Endothelial cell of umbilical vein (primary cell): ENCODE measurements around the gene DYNC1LI2. TPM values are rescaled to one million over a fixed set of nuclear protein-coding genes. Genes with fewer than 3 reads are reported as not detected.

Source experiments
- BruUV-seq: library from RNA; stranded (reverse); fragments of 400-500 nt; replicated peaks from 2 replicates; lab custom pipeline; 2021; lab: Mats Ljungman, UMichigan
- CTCF ChIA-PET: fragments of 300-600, 350-600 bp; sonication (Branson Sonifier 250); formaldehyde crosslinking; loops from one replicate; lab custom pipeline; 2021; ENCODE audit warnings: antibody characterized with exemption, inconsistent platforms; lab: Charles Lee
- POLR2A ChIA-PET: fragments of 300-600, 350-600 bp; sonication (Branson Sonifier 250); formaldehyde crosslinking; loops from one replicate; lab custom pipeline; 2021; ENCODE audit warnings: antibody characterized with exemption, inconsistent platforms; lab: Charles Lee
- DNase-seq: peaks from one replicate; pipeline ENCODE4 v3.0.0-alpha.2; 2011; ENCODE audit warnings: low read depth, low spot score
- FAIRE-seq: peaks from 2 replicates; lab custom pipeline; 2011; peaks lifted over from hg19 to GRCh38; lab: Jason Lieb, UNC
- H2AFZ ChIP-seq: 2 replicates; pipeline ENCODE4 v1.6.0; 2012; ENCODE audit warnings: low read depth, low read length, control low read depth, inconsistent platforms
- H3K27ac ChIP-seq: 2 replicates; pipeline ENCODE4 v1.5.1; 2011; ENCODE audit warnings: low read depth, mild to moderate bottlenecking, control low read depth, low read length, moderate library complexity; ENCODE audit not compliant: insufficient read depth
- H3K27me3 ChIP-seq, 2 experiments: 2 replicates each; pipeline versions ENCODE4 v1.6.0 to v1.6.1; 2011; ENCODE audit warnings: low read length in 2 of 2, mixed read lengths in 1 of 2; ENCODE audit not compliant: control insufficient read depth in 2 of 2, insufficient read depth in 2 of 2
- H3K36me3 ChIP-seq, 2 experiments: 2 replicates in 1 of 2; 3 replicates in 1 of 2; pipeline ENCODE4 v1.5.1; 2011; ENCODE audit warnings: low read length in 2 of 2, mild to moderate bottlenecking in 1 of 2, moderate library complexity in 1 of 2; ENCODE audit not compliant: control insufficient read depth in 2 of 2, insufficient read depth in 2 of 2; ENCODE audit errors: extremely low read depth in 1 of 2
- H3K4me1 ChIP-seq: 3 replicates; pipeline ENCODE4 v1.5.1; 2011; ENCODE audit warnings: mild to moderate bottlenecking, low read length; ENCODE audit not compliant: control insufficient read depth, insufficient read depth; ENCODE audit errors: extremely low read depth
- H3K4me2 ChIP-seq: 2 replicates; pipeline ENCODE4 v1.6.1; 2011; ENCODE audit warnings: low read length, control low read depth, mixed read lengths; ENCODE audit not compliant: insufficient read depth
- H3K4me3 ChIP-seq, 3 experiments: fragments of 200-600 bp in 1 of 3; sonication (generic), shearing (Covaris generic) in 1 of 3; replicated peaks in 1 of 3; 2 replicates each; pipeline ENCODE4 v1.5.1; 2011 to 2016; ENCODE audit warnings: control low read depth in 3 of 3, low read length in 3 of 3, mild to moderate bottlenecking in 2 of 3, inconsistent platforms in 1 of 3, low read depth in 1 of 3, moderate library complexity in 1 of 3; ENCODE audit not compliant: insufficient read depth in 1 of 3
- H3K79me2 ChIP-seq: 2 replicates; pipeline ENCODE4 v1.6.0; 2012; ENCODE audit warnings: low read length, inconsistent platforms; ENCODE audit not compliant: control insufficient read depth, insufficient read depth
- H3K9ac ChIP-seq: replicated peaks from 2 replicates; pipeline ENCODE3; 2011; ENCODE audit warnings: low read length, control low read depth; ENCODE audit not compliant: insufficient read depth; ENCODE audit errors: extremely low read depth
- H3K9me1 ChIP-seq: replicated peaks from 3 replicates; pipeline ENCODE4 v1.6.0; 2011; ENCODE audit warnings: mild to moderate bottlenecking, low read length; ENCODE audit not compliant: control insufficient read depth, insufficient read depth; ENCODE audit errors: extremely low read depth
- H3K9me3 ChIP-seq: replicated peaks from 2 replicates; pipeline ENCODE4 v1.5.1; 2012; ENCODE audit warnings: low read length, inconsistent platforms; ENCODE audit not compliant: control insufficient read depth, insufficient read depth
- H4K20me1 ChIP-seq: replicated peaks from 2 replicates; pipeline ENCODE3; 2011; ENCODE audit warnings: mild to moderate bottlenecking, low read length; ENCODE audit not compliant: control insufficient read depth, insufficient read depth; ENCODE audit errors: extremely low read depth
- EZH2 ChIP-seq: IDR thresholded peaks from 2 replicates; pipeline ENCODE4 v1.6.1; 2012; ENCODE audit warnings: borderline replicate concordance, low read depth, mild to moderate bottlenecking, moderate library complexity, low read length, inconsistent platforms; ENCODE audit not compliant: severe bottlenecking
- FOS ChIP-seq: IDR thresholded peaks from 2 replicates; pipeline ENCODE4 v1.6.1; 2011; ENCODE audit warnings: mild to moderate bottlenecking, low read length, moderate library complexity, borderline replicate concordance; ENCODE audit not compliant: insufficient read depth
- GATA2 ChIP-seq: IDR thresholded peaks from 2 replicates; pipeline ENCODE4 v1.7.0; 2011; ENCODE audit warnings: low read depth, mild to moderate bottlenecking, moderate library complexity, mixed read lengths, low read length; ENCODE audit not compliant: insufficient read length, insufficient read depth
- JUN ChIP-seq: IDR thresholded peaks from 2 replicates; pipeline ENCODE4 v1.6.1; 2011; ENCODE audit warnings: borderline replicate concordance, low read depth; ENCODE audit not compliant: insufficient read length, insufficient read depth
- MYC ChIP-seq: IDR thresholded peaks from one replicate; pipeline ENCODE4 v1.6.1; 2011; ENCODE audit warnings: mild to moderate bottlenecking, low read depth, low read length
- POLR2A ChIP-seq: IDR thresholded peaks from 2 replicates; pipeline ENCODE4 v1.6.1; 2012; ENCODE audit warnings: low read depth, mild to moderate bottlenecking, control low read depth, low read length
- POLR2AphosphoS5 ChIP-seq: IDR thresholded peaks from 2 replicates; pipeline ENCODE4 v1.6.1; 2012; ENCODE audit warnings: low read depth, mild to moderate bottlenecking, control low read depth, low read length, moderate library complexity; ENCODE audit not compliant: insufficient read depth
- dilution Hi-C: fragments of 300-500 bp; cut with MboI; formaldehyde crosslinking; loops from one replicate; pipeline ENCODE4 v1.15.0; 2019; ENCODE audit warnings: low sequenced_read_pairs; ENCODE audit not compliant: extremely low pct_ligation_motif_present
- intact Hi-C: fragments of 100-400 bp; cut with micrococcal nuclease; formaldehyde crosslinking; loops from one replicate; pipeline ENCODE4 v1.10.0; 2022
- polyA plus RNA-seq, 4 experiments: library from polyadenylated mRNA; depleted of rRNA in 3 of 4; stranded (reverse) in 3 of 4; unstranded in 1 of 4; fragments of >200 nt; gene quantifications; 2 replicates each; pipeline versions ENCODE4 v1.2.1 to v1.2.3, GENCODE V29; 2011 to 2012; ENCODE audit warnings: missing spikeins in 1 of 4
- total RNA-seq: library from RNA; stranded (reverse); gene quantifications from 2 replicates; pipeline ENCODE4 v1.2.3, GENCODE V29; 2021
- TF ChIP-seq, protein P1 (sequence below): IDR thresholded peaks from 2 replicates; pipeline ENCODE4 v1.6.1; 2011; ENCODE audit not compliant: insufficient read depth, insufficient read length
- TF ChIP-seq, protein P2 (sequence below), 2 donors: IDR thresholded peaks; 1 replicate in 1 of 2; 2 replicates in 1 of 2; pipeline ENCODE4 v1.5.1; 2011; ENCODE audit warnings: low read length in 2 of 2, mild to moderate bottlenecking in 2 of 2, moderate library complexity in 2 of 2, control low read depth in 1 of 2, inconsistent platforms in 1 of 2, low read depth in 1 of 2; ENCODE audit not compliant: insufficient read depth in 1 of 2; ENCODE audit errors: extremely low read depth in 1 of 2

Gene DYNC1LI2
- total and polyA plus RNA-seq, 2 donors (not counting 3 experiments of a cell fraction or from before 2014, with no cell fraction given): 110 to 159 TPM

DNA sequence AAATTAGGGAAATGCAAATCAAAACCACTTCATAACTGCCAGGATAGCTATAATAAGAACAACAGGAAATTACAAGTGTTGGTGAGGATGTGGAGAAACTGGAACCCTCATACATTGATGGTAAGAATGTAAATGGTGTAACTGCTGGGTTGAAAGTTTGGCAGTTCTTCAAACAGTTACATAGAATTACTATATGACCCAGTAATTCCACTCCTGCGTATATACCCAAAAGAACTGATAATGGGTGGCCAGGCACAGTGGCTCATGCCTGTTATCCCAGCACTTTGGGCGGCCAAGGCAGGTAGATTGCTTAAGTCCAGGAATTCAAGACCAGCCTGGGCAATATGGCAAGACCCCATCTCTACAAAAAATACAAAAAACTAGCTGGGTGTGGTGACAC lies 50.4 kb downstream of the DYNC1LI2 start:
- DNase-seq: peak; percentile 25
- intact Hi-C loops (no loop called here), dilution Hi-C loops (no loop called here)
- peaks cover 4 to 6% of the 10 kb centered on the region in 2 experiments for H3K27me3 ChIP-seq
- H2AFZ ChIP-seq: no peak overlapping the region
- H3K36me3 ChIP-seq: no peaks in the 10 kb centered on the region
- ChIA-PET CTCF (interaction anchor here (0.7 to 1.2 kb wide), 3 partner anchors 11 to 124 kb away, joined by 3 to 4 read pairs (median 3); no protein-coding TSS in a partner anchor), POLR2A (no interaction called here)
- no peaks in the 10 kb centered on the region for H3K9me3 ChIP-seq
- no TSS peak for BruUV-seq
- no peak overlapping the region for H3K4me2 ChIP-seq
- H3K4me3 ChIP-seq: no peak overlapping the region
- H3K9me1 ChIP-seq: no peaks in the 10 kb centered on the region
- H3K79me2 ChIP-seq: no peaks in the 10 kb centered on the region
- peak; percentile 60 for FAIRE-seq
- H3K27ac ChIP-seq: no peak overlapping the region
- H4K20me1 ChIP-seq: no peaks in the 10 kb centered on the region
- peaks cover 4% of the 10 kb centered on the region for H3K4me1 ChIP-seq
- no peak for TF ChIP-seq FOS
- TF ChIP-seq, protein P1, sequence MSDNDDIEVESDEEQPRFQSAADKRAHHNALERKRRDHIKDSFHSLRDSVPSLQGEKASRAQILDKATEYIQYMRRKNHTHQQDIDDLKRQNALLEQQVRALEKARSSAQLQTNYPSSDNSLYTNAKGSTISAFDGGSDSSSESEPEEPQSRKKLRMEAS: no peak
- TF ChIP-seq MYC: no peak
- no peak for TF ChIP-seq JUN
- TF ChIP-seq, protein P2, sequence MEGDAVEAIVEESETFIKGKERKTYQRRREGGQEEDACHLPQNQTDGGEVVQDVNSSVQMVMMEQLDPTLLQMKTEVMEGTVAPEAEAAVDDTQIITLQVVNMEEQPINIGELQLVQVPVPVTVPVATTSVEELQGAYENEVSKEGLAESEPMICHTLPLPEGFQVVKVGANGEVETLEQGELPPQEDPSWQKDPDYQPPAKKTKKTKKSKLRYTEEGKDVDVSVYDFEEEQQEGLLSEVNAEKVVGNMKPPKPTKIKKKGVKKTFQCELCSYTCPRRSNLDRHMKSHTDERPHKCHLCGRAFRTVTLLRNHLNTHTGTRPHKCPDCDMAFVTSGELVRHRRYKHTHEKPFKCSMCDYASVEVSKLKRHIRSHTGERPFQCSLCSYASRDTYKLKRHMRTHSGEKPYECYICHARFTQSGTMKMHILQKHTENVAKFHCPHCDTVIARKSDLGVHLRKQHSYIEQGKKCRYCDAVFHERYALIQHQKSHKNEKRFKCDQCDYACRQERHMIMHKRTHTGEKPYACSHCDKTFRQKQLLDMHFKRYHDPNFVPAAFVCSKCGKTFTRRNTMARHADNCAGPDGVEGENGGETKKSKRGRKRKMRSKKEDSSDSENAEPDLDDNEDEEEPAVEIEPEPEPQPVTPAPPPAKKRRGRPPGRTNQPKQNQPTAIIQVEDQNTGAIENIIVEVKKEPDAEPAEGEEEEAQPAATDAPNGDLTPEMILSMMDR (IDR thresholded peaks at IDR 0.05; ENCODE audit: extremely low read depth in 1 of 2, insufficient read depth in 1 of 2, low read depth in 1 of 2, low read length in 2 of 2): no peak
- TF ChIP-seq GATA2: no peak
- no peak for TF ChIP-seq POLR2A
- TF ChIP-seq EZH2: no peak
- TF ChIP-seq POLR2AphosphoS5: no peak
- no peak overlapping the region for H3K9ac ChIP-seq
